HG02642 (cell line): ENCODE data around the gene FMN1.
A peak's percentile ranks its signal among the peaks of the same experiment; 100 is the strongest.

Experiments used
- ATAC-seq: cut with Tn5 transposase; IDR thresholded peaks from one replicate; pipeline ENCODE4 v1.9.1; 2021; ENCODE audit warnings: mild to moderate bottlenecking; ENCODE audit not compliant: unreplicated experiment, poor library complexity

Gene FMN1

DNA sequence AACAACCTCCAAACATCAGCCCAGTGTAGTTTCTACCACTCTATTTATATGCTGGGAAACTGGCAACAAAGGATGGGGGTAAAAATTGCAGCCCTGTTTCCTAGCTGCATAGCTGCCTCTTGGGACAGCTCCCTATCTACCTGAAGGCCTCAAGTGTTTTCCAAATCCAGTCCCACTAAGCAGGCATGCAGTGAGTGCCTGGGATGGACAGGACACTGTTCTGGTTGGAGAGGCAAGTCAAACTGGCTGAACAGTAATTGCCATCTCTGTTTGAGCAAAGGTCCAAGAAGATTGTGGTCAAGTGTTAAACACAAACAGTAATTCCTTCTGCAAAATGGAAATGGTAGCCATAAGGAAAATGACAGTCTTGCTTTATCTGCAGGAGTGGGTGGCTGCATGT is 125.4 kb downstream of the FMN1 start:
- no peak for ATAC-seq

DNA sequence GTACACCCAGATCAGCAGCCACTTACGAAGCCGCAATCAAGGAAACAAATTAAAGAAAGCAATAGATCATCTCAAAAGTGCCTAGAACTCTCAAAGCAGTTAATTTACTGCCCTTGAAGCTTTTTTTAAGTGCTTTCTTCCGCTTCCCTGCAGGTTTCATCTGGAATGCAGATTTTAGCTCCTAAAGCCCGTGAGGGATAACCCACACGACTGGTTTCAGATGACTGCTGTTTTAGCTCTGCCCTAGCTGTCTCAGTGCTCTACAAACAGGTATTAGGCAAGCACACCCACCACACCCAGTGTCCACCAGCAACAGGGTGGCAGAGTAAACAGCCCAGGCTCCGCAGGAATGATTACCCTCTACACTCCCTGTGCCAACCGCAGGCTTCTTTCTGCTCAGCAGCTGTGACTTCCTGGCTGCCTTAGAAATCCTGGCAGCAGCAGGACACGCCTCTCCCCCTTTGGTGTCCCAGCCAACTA is 126.0 kb downstream of the FMN1 start:
- no peak for ATAC-seq

DNA sequence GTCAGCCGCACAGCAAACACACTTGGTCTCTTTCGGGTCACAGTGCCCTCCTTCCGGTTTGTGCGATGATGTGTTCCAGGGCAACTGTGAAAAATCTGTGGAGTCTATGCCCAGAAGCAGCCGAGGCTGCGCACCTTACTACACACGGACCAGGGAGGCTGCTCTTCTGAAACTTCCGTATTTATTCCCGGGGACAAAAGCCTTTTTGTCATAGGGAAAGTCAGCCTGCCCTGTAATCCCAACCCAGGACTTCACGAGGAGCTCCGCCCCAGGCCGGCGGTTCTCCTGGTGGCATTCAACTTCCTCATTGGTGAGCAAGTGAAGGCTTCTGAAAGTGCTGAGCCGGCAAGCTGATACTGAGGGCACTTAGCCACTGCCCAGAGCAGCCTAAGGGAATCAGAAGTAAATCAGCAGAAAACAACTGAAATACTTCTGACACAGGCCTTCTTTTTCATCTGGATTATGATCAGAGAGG is 126.5 kb downstream of the FMN1 start:
- ATAC-seq: peak; percentile 63

DNA sequence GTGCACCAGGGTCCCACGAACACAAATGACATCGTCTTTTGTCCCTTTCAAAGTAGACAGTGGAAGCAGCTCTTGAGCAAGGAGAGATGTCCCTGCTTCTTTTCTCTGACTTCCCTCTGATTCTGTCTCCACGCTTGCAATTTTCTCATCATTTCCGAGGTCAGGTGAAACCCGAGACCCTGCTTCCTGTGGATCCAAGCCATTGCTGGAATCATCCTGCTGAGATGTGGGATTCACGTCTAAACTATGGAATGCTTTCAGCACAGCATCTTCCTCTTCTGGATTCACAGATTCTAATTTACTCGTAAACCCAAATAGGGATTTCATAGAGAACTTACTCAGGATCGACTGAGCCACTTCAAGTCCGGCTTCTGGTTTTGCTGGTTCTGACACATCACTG is 127.1 kb downstream of the FMN1 start:
- ATAC-seq: no peak

DNA sequence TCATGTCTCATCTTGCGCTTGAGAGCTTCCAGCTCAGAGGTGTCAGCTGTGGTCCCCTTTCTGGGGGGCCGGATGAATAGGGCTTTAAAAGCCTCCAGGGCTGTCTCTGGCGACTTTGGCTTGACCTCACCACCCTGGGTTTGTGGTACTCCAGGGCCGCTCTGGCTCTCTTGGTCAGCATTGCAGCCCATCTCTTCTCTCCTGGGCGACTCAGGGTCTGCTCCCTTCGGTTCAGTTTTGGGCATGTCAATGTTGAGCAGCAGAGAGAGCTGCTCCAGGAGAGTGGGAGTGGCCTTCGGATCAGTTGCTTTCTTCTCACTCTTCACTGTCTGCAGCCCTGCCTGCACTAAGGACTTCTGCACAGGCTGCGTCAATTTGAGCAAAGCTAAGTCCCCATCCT is 127.9 kb downstream of the FMN1 start:
- no peak for ATAC-seq

DNA sequence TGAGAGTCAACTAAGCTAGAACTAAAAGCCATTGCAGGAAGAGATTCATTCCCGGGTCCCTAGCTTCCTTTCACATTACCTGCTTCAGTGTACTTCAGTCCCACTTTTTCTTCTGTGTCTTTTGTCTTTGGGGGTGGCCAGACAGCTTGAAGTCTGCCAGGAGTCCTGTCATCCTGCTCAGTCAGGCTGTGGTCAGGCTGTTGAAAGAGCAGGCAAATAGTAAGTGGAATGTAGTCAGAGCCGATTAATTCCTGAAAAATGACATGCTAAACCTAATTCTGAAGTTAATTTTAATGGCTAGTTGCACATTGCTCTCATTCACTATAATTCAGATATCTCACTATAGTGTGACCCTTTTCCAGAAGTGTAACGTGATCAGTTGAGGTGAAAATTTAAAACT is 129.6 kb downstream of the FMN1 start:
- no peak for ATAC-seq

DNA sequence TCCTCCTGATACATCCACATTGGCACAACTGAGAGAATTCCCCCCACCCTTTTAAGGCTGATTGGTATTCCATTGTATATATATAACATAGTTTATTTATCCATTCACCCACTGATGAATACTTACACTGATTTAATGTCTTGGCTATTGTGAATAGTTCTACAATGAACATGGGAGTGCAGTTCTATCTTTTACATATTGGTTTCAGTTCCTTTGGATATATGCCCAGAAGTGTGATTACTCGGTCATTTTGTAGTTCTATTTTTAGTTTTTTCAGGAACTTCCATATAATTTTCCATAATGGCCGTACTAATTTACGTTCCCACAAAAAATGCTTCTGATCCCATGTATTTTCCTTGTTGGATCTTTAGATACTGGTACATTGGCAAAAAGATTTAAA is 135.3 kb downstream of the FMN1 start:
- no peak for ATAC-seq

DNA sequence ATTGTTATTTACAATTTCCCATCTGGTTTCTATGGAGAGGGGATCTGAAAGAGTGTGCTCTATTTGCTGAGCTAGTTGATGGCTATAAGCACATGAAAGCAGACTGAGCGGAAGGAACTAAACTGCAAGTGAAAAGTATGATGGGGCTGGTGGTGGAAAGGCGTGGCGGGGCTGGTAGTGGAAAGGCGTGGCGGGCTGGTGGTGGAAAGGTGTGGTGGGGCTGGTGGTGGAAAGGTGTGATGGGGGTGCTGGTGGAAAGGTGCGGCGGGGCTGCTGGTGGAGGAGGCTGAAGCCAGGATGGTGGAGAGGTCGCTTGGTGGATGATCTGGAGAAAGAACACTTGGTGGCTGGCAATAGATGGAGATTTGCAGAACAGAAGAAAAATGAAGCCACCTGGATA is 136.7 kb downstream of the FMN1 start:
- ATAC-seq: no peak

DNA sequence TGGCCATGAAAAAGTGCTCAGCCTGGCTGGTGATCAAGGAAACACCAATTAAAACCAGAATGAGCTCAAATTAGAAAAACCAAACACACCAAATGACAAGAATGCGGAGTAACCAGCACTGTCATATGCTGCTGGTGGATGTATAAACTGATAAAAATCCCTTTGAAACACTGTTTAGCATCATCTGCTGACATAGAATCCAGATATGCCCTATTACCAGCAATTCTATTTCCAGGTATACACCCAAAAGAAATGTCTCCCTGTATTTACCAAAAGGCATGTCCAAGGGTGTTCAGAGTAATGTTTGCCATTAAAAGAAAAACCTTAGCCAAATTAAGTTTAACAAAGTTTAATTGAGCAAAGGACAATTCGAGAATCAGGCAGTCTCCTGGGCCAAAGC is 138.6 kb downstream of the FMN1 start:
- ATAC-seq: no peak

DNA sequence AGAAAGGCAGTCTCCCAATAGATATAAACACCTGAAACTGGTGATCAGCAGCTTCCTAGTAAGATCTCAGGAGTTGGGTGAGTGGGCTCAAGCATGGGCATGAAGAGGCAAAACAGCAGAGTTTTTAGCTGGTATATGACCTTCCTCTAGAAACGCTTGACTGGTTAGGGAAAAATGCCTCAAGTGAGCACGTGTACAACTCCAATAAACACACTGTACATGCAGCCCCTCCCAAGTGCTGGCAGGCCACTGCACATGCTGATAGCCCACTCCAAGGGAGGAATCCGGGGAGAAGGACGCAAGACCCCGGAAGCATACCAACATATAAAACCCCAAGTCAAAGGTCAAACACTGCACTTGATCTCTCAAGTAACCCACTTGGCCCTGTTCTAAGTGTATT is 143.0 kb downstream of the FMN1 start:
- ATAC-seq: no peak

DNA sequence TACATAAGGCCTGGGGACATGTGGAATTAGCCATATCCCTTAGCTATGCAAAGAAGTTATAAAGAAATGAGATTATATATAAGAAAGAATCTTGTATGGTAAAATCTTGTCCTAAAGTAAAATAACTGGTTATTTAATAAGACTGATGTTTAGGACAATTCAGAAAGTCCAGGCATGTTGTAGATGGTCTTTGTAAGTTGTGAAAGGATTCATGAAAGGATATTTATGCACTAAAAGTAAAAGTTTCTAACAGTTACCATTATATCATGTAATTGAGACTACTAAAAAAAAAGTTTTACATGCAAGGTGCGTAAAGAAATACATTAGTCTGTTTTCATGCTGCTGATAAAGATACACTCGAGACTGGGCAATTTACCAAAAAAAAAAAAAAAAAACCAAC is 146.3 kb downstream of the FMN1 start:
- ATAC-seq: no peak

DNA sequence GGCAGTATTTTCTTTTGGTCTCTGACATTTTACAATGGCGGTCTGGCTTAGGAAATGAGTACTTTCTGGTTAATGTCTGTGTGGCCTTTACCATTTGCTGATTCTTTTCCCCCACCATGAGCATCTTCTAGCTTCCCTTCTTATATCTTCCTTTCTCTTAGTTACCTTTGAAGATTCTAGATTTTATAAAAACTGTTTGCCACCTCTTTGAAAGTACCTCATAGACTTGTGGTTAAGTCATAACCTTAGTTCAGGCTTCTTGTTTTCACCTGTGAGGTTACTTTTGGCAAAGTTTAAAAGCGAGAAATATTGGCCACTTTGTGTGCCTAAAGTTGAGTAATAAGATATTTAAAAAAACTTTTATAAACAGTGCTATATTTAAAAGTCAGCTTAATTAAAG is 147.4 kb downstream of the FMN1 start:
- no peak for ATAC-seq

DNA sequence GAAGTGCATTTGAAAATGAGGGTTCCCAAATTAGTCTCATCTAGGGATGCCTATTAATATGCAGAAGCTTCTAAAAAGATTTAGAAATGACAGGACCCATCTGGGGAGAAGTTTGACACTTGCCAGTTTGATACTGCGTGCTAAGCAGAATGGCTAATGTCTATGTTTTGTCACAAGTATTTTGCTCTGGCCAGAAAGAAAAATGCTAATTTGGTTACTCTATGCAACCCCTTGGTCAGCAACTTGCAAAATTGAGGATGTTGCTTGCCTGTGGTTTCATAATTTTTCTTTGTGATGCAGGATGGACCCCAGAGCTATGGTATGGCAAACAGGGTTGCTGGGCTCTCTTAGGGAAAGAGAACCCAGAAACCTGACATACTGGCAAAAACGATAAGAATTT is 148.2 kb downstream of the FMN1 start:
- no peak for ATAC-seq

DNA sequence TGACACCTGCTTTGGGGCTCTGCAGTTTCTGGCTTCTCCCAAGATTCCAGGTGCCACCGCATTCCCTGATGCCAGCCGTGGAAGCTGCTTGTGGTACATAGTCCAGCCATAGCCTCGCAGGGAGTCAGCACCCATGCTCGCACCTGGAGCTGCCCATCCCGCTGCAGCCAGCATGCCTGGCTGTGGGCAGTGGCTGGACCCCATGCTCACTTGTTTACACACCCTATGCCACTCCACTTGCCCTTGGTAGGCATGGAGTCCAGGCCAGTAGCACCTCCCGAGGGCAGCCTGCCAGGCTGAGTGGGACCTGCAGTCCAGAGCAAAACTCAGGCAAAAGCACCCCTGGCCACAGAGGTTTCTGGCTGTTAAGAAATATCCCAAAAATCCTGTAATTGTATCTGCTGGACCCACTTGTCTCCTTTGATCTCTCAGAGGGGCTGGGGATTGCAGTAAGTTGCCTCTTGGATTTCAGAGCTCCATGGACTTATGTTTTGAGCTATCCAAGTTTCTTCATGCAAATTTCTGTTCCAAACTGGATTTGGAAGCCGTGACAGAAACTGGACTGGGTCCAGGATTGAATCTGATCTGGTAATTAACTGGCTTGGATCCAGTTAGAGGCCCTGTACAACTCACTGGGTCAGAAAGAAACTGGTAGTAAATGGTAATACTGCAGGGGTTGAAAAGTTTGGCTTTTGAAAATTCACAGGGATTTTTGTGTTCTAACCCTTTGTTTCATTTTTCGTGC is 149.3 kb downstream of the FMN1 start:
- ATAC-seq: no peak

DNA sequence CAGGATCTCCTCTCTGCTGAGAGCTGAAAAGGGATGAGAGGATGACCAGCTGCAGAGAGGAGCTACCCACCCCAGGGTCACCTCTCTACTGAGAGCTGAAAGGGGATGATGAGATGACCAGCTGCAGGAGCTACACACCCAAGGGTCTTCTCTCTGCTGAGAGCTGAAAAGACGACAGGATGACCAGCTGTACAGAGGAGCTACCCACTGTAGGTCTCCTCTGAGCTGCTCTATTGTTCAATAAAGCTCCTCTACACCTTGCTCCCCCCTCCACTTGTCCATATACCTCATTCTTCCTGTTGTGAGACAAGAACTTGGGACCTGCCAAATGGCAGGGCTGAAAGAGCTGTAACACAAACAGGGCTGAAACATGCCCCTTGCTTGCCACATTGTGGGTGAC is 149.9 kb downstream of the FMN1 start:
- ATAC-seq: no peak

DNA sequence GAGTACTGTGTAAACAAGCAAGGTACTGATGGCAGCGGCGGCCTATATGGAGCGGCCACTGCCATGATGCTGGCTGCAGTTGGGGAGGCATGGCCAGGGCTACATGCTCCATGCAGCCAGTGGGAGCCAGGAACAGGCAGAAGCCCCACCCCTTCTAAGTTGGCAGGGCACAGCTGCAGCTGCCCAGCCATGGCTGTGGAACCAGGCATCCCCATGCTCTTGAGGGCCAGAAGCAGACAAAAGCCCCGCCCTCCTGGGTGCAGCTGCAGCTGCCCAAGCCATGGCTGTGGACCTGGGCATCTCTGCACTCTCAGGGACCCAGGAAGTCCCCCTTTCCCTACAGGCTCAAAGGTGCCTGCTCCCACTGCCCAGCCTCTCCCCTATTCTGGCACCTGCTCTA is 150.9 kb downstream of the FMN1 start:
- no peak for ATAC-seq

DNA sequence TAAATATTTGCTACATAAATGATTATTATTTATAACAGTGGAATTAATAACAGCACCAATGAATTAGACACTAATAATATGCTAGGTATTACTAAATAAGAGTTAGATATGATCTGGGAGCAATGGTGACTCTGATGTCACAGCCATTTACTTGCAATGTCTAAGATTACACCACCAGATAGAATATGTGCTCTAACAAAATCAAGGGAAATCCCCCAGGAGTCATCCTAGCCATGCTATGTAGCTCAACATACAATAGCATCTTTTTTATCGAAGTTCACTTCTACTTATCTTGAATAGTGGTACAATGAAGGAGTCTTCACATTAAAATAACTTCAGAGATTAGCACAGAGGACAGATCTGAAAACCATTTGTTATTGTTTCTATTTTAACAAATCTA is 154.0 kb downstream of the FMN1 start:
- ATAC-seq: no peak

DNA sequence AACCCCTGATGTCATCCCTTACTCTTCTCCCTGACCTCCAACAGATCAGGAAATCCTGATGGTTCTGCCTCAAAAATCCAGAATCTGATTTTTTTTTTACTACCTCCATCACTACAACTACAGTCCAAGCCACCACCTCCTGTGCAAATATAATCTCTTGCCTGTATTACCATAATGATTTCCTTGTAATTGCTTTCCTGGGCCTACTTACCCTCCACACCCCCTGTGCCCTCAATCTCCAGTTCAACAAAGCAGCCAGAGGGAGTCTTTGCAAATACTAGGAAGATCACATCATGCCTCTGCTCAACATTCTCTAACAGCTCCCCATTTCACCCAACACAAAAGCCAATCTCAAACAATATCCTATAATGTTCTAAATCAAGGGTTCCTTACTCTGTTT is 159.9 kb downstream of the FMN1 start:
- ATAC-seq: no peak

DNA sequence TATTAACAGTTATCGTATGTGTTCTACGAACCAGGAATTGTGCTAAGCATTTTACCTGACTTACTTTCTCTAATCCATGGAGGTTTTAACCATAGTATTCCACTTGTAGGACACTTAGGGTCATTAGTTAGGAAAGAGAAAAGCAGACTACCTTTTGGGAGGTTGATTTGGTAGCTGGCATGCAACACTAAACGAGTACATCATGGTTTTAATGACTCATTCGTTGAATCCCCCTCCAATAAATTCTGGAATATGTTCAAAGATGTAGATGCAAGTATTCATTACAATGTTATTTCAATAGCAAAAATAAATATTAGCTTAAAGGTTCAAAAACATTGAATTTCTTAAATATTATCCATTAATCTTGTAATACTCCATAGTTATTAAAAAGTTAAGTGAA is 162.5 kb downstream of the FMN1 start:
- no peak for ATAC-seq

DNA sequence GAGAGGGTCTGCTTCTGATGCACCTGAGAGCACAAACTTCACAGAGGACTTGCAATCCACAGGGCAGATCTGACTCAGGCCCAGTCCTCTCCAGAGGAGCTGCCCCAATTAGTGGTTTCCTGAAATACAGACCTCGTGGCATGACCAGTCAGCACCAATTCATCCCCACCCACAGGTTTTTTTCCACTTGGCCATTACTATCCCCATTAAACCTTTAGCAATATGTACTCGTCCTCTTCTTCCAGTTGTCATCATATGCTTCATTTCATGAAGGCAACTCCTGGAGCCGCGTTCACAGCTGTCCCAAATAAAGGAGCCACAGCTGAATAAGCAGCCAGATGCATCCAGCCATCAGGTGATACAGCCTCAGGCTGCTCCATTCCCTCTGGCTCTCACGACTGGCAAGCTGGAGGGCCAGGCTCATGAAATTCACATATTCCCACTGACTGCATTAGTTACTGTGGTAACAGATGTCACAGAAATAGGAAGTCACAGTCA is 163.1 kb downstream of the FMN1 start:
- ATAC-seq: no peak

DNA sequence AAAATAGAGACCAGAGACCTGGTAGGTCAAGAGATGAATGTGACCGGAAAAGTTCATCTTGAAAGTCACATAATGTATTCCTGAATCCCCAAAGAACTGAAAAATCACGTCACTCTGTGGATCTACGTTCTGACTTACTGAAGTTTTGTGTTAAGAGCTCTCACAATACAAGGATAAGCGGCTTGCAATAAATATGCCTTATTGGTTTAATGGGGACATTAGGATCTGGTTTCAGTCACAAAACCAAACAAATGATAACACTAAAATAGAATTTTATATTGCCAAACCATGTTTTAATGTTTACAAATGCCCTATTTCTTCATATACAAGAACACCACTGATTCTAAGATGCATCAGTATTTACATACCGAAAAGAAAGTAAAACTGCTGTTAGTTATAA is 164.2 kb downstream of the FMN1 start:
- ATAC-seq: no peak

DNA sequence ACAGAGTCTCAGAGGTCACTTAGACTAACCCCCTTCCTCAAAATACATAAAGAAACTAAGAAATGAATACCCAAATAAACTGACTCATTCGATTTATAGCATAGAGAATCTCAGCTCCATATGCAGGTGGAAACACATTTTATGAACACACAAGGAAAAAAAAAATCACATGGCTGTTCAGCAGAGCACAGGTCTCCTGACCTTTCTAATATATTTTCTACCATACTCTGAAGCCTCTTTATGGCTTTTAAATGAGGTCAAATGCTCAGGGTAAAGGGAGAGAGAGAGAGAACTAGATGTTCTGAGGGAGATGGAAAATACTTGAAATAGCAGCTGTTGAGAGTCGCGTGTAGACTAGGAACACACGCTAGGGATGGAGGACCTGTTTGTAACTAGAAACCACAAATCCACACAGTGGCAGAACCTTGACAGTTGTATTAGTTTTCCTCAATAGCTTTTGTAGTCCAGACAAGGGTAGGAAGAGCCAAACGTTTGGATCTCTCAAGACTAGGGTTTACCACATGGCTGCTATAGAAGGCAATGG is 165.3 kb downstream of the FMN1 start:
- ATAC-seq: no peak
